K562 (cell line): ENCODE results near the gene BNC2. TPM values are rescaled to one million over a fixed set of nuclear protein-coding genes. Genes with fewer than 3 reads are reported as not detected.

ENCODE experiments used
- ATAC-seq: fragments of 200-7000 bp; cut with Tn5 transposase; 3 replicates; pipeline ENCODE4 v1.9.1; 2020; ENCODE audit warnings: moderate library complexity
- BruUV-seq: library from RNA; stranded (reverse); fragments of 400-500 nt; replicated peaks from 2 replicates; lab custom pipeline; 2021; lab: Mats Ljungman, UMichigan
- CTCF ChIA-PET: fragments of 300-600 bp; formaldehyde crosslinking; extraction: SDS; loops from one replicate; lab custom pipeline; 2021; ENCODE audit warnings: low intra/inter-chr PET ratio; lab: Yijun Ruan, JAX
- POLR2A ChIA-PET: fragments of 300-600, 350-650 bp; sonication (Branson Sonifier 250); formaldehyde crosslinking; extraction: SDS; loops from one replicate; lab custom pipeline; 2021; ENCODE audit warnings: antibody characterized with exemption, inconsistent platforms; lab: Yijun Ruan, JAX
- DNase-seq, 4 experiments: peaks; one replicate each; pipeline versions ENCODE4 v3.0.0 to v3.0.0-alpha.2; 2011 to 2018; ENCODE audit warnings: low spot score in 3 of 4, mixed read lengths in 3 of 4; ENCODE audit errors: extremely low read depth in 1 of 4
- FAIRE-seq: peaks from 2 replicates; lab custom pipeline; 2011; peaks lifted over from hg19 to GRCh38; lab: Jason Lieb, UNC
- H2AFZ ChIP-seq: 2 replicates; pipeline ENCODE4 v1.6.0; 2011; ENCODE audit warnings: low read depth, low read length, control low read depth, inconsistent platforms
- H3K27ac ChIP-seq: fragments of 200-600 bp; 3 replicates; pipeline ENCODE4 v1.8.0; 2011; ENCODE audit warnings: low read depth, mild to moderate bottlenecking, control low read depth, inconsistent platforms, low read length, moderate library complexity, mixed read lengths; ENCODE audit errors: extremely low read depth
- H3K27me3 ChIP-seq, 2 experiments: fragments of 300-600 bp in 1 of 2; 2 replicates in 1 of 2; 3 replicates in 1 of 2; pipeline versions ENCODE4 v1.6.0 to v1.8.0; 2011; ENCODE audit warnings: inconsistent platforms in 2 of 2, low read length in 2 of 2, mild to moderate bottlenecking in 1 of 2, mixed read lengths in 1 of 2, moderate library complexity in 1 of 2; ENCODE audit not compliant: control insufficient read depth in 2 of 2, insufficient read depth in 2 of 2
- H3K36me3 ChIP-seq: fragments of 300-600 bp; 3 replicates; pipeline ENCODE4 v1.8.0; 2011; ENCODE audit warnings: mild to moderate bottlenecking, low read length, inconsistent platforms; ENCODE audit not compliant: control insufficient read depth, insufficient read depth
- H3K4me1 ChIP-seq, 2 experiments: fragments of 200-600 bp in 1 of 2; replicated peaks in 1 of 2; 2 replicates in 1 of 2; 3 replicates in 1 of 2; pipeline versions ENCODE4 v1.5.1 to v1.8.0; 2011; ENCODE audit warnings: inconsistent platforms in 2 of 2, low read length in 2 of 2, mild to moderate bottlenecking in 1 of 2, mixed read lengths in 1 of 2, moderate library complexity in 1 of 2; ENCODE audit not compliant: control insufficient read depth in 2 of 2, insufficient read depth in 2 of 2
- H3K4me2 ChIP-seq: 2 replicates; pipeline ENCODE4 v1.6.1; 2011; ENCODE audit warnings: low read length, control low read depth, inconsistent platforms, mixed read lengths; ENCODE audit not compliant: insufficient read depth
- H3K4me3 ChIP-seq: fragments of 200-600 bp; sonication (generic), shearing (Covaris generic); 2 replicates; pipeline ENCODE4 v1.5.1; 2016; ENCODE audit warnings: control low read depth, inconsistent platforms
- H3K79me2 ChIP-seq: fragments of 200-600 bp; 3 replicates; pipeline ENCODE4 v1.8.0; 2011; ENCODE audit warnings: low read length, inconsistent platforms; ENCODE audit not compliant: control insufficient read depth, insufficient read depth
- H3K9ac ChIP-seq, 2 experiments: 2 replicates each; pipeline versions ENCODE4 v1.6.0 to v1.6.1; 2011; ENCODE audit warnings: low read depth in 2 of 2, low read length in 2 of 2, control low read depth in 1 of 2, inconsistent platforms in 1 of 2, mild to moderate bottlenecking in 1 of 2, mixed read lengths in 1 of 2; ENCODE audit not compliant: insufficient read depth in 1 of 2
- H3K9me1 ChIP-seq: one replicate; pipeline ENCODE4 v1.6.0; 2011; ENCODE audit warnings: inconsistent platforms, mild to moderate bottlenecking, low read length, moderate library complexity; ENCODE audit not compliant: control insufficient read depth, insufficient read depth
- H3K9me3 ChIP-seq: replicated peaks from 2 replicates; pipeline ENCODE4 v1.5.1; 2011; ENCODE audit warnings: low read depth, low read length, inconsistent platforms; ENCODE audit not compliant: control insufficient read depth, insufficient read depth
- H4K20me1 ChIP-seq: replicated peaks from 2 replicates; pipeline ENCODE4 v1.6.1; 2011; ENCODE audit warnings: low read length, inconsistent platforms, mixed read lengths; ENCODE audit not compliant: control insufficient read depth, insufficient read depth
- BHLHE40 ChIP-seq: IDR thresholded peaks from 2 replicates; pipeline ENCODE4 v1.6.1; 2011; ENCODE audit warnings: low read length, improper control_type of control experiment
- BRF1 ChIP-seq: IDR thresholded peaks from 3 replicates; pipeline ENCODE4 v1.6.1; 2011; ENCODE audit warnings: borderline replicate concordance, mild to moderate bottlenecking; ENCODE audit not compliant: insufficient read length; ENCODE audit errors: extremely low read depth
- C11orf30 ChIP-seq: fragments of 450-650 bp; IDR thresholded peaks from 2 replicates; pipeline ENCODE4 v1.6.1; 2016; ENCODE audit warnings: low read depth, mild to moderate bottlenecking
- FUS ChIP-seq: fragments of 200-400 bp; formaldehyde crosslinking; optimal IDR thresholded peaks from 2 replicates; pipeline ENCODE3; 2017; ENCODE audit warnings: low read depth, low read length
- HCFC1 ChIP-seq: IDR thresholded peaks from 2 replicates; pipeline ENCODE4 v1.6.1; 2012; ENCODE audit warnings: low read depth, low read length, improper control_type of control experiment
- HDAC1 ChIP-seq, 2 experiments: fragments of 450-650 bp; IDR thresholded peaks; 2 replicates each; pipeline ENCODE4 v1.6.1; 2016 to 2017; ENCODE audit warnings: inconsistent platforms in 1 of 2, mild to moderate bottlenecking in 1 of 2, moderate library complexity in 1 of 2
- L3MBTL2 ChIP-seq: fragments of 450-650 bp; IDR thresholded peaks from 2 replicates; pipeline ENCODE4 v1.6.1; 2016; ENCODE audit warnings: mild to moderate bottlenecking, moderate library complexity
- LCOR ChIP-seq: sonication (generic); formaldehyde crosslinking; IDR thresholded peaks from 2 replicates; pipeline ENCODE4 v1.8.0; 2022; ENCODE audit warnings: mild to moderate bottlenecking, missing genetic modification reagents
- MYBL2 ChIP-seq, 2 experiments: fragments of 450-650 bp in 1 of 2; sonication (generic) in 1 of 2; formaldehyde crosslinking in 1 of 2; IDR thresholded peaks; 2 replicates each; pipeline versions ENCODE4 v1.6.1 to v1.8.1; 2017 to 2022; ENCODE audit warnings: borderline replicate concordance in 1 of 2, inconsistent platforms in 1 of 2, low read depth in 1 of 2, mild to moderate bottlenecking in 1 of 2, missing genetic modification reagents in 1 of 2, moderate library complexity in 1 of 2
- PCBP2 ChIP-seq: fragments of 200-400 bp; formaldehyde crosslinking; IDR thresholded peaks from 2 replicates; pipeline ENCODE4 v1.6.1; 2018; ENCODE audit warnings: low read length, low read depth, mild to moderate bottlenecking, moderate library complexity; ENCODE audit not compliant: poor library complexity, severe bottlenecking
- PURB ChIP-seq: sonication (generic); formaldehyde crosslinking; IDR thresholded peaks from 2 replicates; pipeline ENCODE4 v1.9.0; 2021; ENCODE audit warnings: low read depth, mild to moderate bottlenecking, missing genetic modification reagents
- SAP30 ChIP-seq: fragments of 200-600 bp; sonication (generic); IDR thresholded peaks from 2 replicates; pipeline ENCODE4 v1.6.1; 2012; ENCODE audit warnings: borderline replicate concordance, low read depth, mild to moderate bottlenecking, moderate library complexity, low read length, control low read depth, inconsistent platforms; ENCODE audit not compliant: insufficient read depth, poor library complexity, severe bottlenecking
- SIN3B ChIP-seq: fragments of 450-650 bp; IDR thresholded peaks from 2 replicates; pipeline ENCODE4 v1.6.1; 2017; ENCODE audit warnings: low read depth, mild to moderate bottlenecking, moderate library complexity
- STAT5A ChIP-seq: IDR thresholded peaks from 2 replicates; pipeline ENCODE4 v1.6.1; 2012; ENCODE audit warnings: low read length, inconsistent platforms, borderline replicate concordance
- ZNF384 ChIP-seq: IDR thresholded peaks from 2 replicates; pipeline ENCODE4 v1.6.1; 2012; ENCODE audit warnings: low read depth, low read length, improper control_type of control experiment
- ZNF717 ChIP-seq: fragments of 250-450 bp; sonication (Bioruptor Pico); IDR thresholded peaks from 2 replicates; pipeline ENCODE4 v1.5.0; 2021
- ZNF75A ChIP-seq: fragments of 450-650 bp; formaldehyde crosslinking; IDR thresholded peaks from 2 replicates; pipeline ENCODE4 v1.4.0; 2020; ENCODE audit warnings: mild to moderate bottlenecking
- WGBS: fragments of 100-300 bp; shearing (Covaris generic); methylation state at CpG from one replicate; pipeline ENCODE4 v1.1.6; 2016; ENCODE audit warnings: low coverage, mixed read lengths; ENCODE audit not compliant: insufficient coverage; ENCODE audit errors: missing lambda C conversion rate; 5-methylcytosine and 5-hydroxymethylcytosine counted together
- in situ Hi-C: fragments of 300-500 bp; cut with MboI; formaldehyde crosslinking; loops from 4 replicates; pipeline ENCODE4 v1.15.0; 2018; ENCODE audit warnings: inconsistent platforms, mixed read lengths
- intact Hi-C: fragments of 100-400 bp; cut with micrococcal nuclease; formaldehyde crosslinking; loops from 2 replicates; pipeline ENCODE4 v1.14.2; 2022
- polyA plus RNA-seq, 8 experiments: library from polyadenylated mRNA; depleted of rRNA in 4 of 8; stranded (reverse) in 5 of 8; unstranded in 3 of 8; fragments of >200 nt; fragmentation: Nextera tagmentation in 2 of 8; fragmentation: Illumina TruSeq in 1 of 8; extraction: Ambion mirVana in 2 of 8; extraction: Trizol in 1 of 8; gene quantifications; 2 replicates each; pipeline versions ENCODE4 v1.2.1 to v1.2.3, GENCODE V29; 2011 to 2014; ENCODE audit warnings: inconsistent platforms in 1 of 8, missing spikeins in 1 of 8
- total RNA-seq, 7 experiments: library from RNA; depleted of rRNA in 6 of 7; stranded (reverse); fragments of >200 nt in 6 of 7; fragmentation: Illumina TruSeq in 2 of 7; extraction: Trizol in 2 of 7; gene quantifications; 2 replicates each; pipeline versions ENCODE4 v1.2.1 to v1.2.3, GENCODE V29; 2011 to 2021; ENCODE audit warnings: low replicate concordance in 1 of 7
- TF ChIP-seq, protein P1 (sequence below): fragments of 450-650 bp; IDR thresholded peaks from 2 replicates; pipeline ENCODE4 v1.6.1; 2016; ENCODE audit warnings: mild to moderate bottlenecking
- TF ChIP-seq, protein P2 (sequence below): IDR thresholded peaks from 3 replicates; pipeline ENCODE4 v1.6.1; 2011; ENCODE audit warnings: borderline replicate concordance, mild to moderate bottlenecking; ENCODE audit not compliant: insufficient read length, insufficient read depth

BNC2 gene
- total and polyA plus RNA-seq, 9 of the 15 experiments (the other 6 are each of a cell fraction or from before 2014, with no cell fraction given), result not detected

- H3K27ac ChIP-seq, result no peak overlapping the region
- H3K9me1 ChIP-seq, result no peaks in the 10 kb centered on the region
- H3K9ac ChIP-seq, result no peak overlapping the region
- no TSS peak for BruUV-seq
- H4K20me1 ChIP-seq, result no peaks in the 10 kb centered on the region
- no peaks in the 10 kb centered on the region for H3K4me1 ChIP-seq
- no peak for DNase-seq
- in situ Hi-C loops (no loop called here), intact Hi-C loops (no loop called here)
- H3K4me3 ChIP-seq, result no peak overlapping the region
- no peaks in the 10 kb centered on the region for H3K36me3 ChIP-seq
- no peaks in the 10 kb centered on the region for H3K9me3 ChIP-seq
- 0% methylated on average over 2 of the region's 2 CpGs for WGBS
- no peaks in the 10 kb centered on the region for H3K27me3 ChIP-seq
- no peak for FAIRE-seq
- no peak overlapping the region for H3K4me2 ChIP-seq
- H3K79me2 ChIP-seq, result no peaks in the 10 kb centered on the region
- POLR2A ChIA-PET, result no interaction called here
- no peak for ATAC-seq
- CTCF ChIA-PET, result no interaction called here
- no peak for TF ChIP-seq L3MBTL2
- TF ChIP-seq, protein P1, sequence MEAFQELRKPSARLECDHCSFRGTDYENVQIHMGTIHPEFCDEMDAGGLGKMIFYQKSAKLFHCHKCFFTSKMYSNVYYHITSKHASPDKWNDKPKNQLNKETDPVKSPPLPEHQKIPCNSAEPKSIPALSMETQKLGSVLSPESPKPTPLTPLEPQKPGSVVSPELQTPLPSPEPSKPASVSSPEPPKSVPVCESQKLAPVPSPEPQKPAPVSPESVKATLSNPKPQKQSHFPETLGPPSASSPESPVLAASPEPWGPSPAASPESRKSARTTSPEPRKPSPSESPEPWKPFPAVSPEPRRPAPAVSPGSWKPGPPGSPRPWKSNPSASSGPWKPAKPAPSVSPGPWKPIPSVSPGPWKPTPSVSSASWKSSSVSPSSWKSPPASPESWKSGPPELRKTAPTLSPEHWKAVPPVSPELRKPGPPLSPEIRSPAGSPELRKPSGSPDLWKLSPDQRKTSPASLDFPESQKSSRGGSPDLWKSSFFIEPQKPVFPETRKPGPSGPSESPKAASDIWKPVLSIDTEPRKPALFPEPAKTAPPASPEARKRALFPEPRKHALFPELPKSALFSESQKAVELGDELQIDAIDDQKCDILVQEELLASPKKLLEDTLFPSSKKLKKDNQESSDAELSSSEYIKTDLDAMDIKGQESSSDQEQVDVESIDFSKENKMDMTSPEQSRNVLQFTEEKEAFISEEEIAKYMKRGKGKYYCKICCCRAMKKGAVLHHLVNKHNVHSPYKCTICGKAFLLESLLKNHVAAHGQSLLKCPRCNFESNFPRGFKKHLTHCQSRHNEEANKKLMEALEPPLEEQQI, result no peak
- TF ChIP-seq ZNF75A (CRISPR knock-in tag), result no peak
- TF ChIP-seq BRF1, result no peak
- TF ChIP-seq PURB (CRISPR knock-in tag), result no peak
- TF ChIP-seq HCFC1, result no peak
- TF ChIP-seq FUS, result no peak
- TF ChIP-seq SIN3B, result no peak
- TF ChIP-seq STAT5A, result no peak
- no peak for TF ChIP-seq PCBP2
- TF ChIP-seq SAP30, result no peak
- TF ChIP-seq C11orf30, result no peak
- TF ChIP-seq ZNF717 (CRISPR knock-in tag), result no peak
- no peak for TF ChIP-seq ZNF384
- no peak for TF ChIP-seq MYBL2 (IDR thresholded peaks at IDR 0.05; ENCODE audit: low read depth)
- TF ChIP-seq MYBL2 (CRISPR knock-in tag; IDR thresholded peaks at IDR 0.05; ENCODE audit: borderline replicate concordance), result no peak
- TF ChIP-seq, protein P2, sequence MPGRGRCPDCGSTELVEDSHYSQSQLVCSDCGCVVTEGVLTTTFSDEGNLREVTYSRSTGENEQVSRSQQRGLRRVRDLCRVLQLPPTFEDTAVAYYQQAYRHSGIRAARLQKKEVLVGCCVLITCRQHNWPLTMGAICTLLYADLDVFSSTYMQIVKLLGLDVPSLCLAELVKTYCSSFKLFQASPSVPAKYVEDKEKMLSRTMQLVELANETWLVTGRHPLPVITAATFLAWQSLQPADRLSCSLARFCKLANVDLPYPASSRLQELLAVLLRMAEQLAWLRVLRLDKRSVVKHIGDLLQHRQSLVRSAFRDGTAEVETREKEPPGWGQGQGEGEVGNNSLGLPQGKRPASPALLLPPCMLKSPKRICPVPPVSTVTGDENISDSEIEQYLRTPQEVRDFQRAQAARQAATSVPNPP, result no peak
- TF ChIP-seq HDAC1 (IDR thresholded peaks at IDR 0.05), result no peak
- TF ChIP-seq LCOR, result no peak
- TF ChIP-seq BHLHE40, result no peak
- no peak overlapping the region for H2AFZ ChIP-seq
These were observed 290.5 kb downstream of the BNC2 start for GRCh38 chr9:16579872-16580432.
